ENCODE measurements around the gene DKK3. TPM values are rescaled to one million over a fixed set of nuclear protein-coding genes. Genes with fewer than 3 reads are reported as not detected.

Gene DKK3
- total RNA-seq, 1 experiment from 2014 or later = 14.6 TPM

DNA sequence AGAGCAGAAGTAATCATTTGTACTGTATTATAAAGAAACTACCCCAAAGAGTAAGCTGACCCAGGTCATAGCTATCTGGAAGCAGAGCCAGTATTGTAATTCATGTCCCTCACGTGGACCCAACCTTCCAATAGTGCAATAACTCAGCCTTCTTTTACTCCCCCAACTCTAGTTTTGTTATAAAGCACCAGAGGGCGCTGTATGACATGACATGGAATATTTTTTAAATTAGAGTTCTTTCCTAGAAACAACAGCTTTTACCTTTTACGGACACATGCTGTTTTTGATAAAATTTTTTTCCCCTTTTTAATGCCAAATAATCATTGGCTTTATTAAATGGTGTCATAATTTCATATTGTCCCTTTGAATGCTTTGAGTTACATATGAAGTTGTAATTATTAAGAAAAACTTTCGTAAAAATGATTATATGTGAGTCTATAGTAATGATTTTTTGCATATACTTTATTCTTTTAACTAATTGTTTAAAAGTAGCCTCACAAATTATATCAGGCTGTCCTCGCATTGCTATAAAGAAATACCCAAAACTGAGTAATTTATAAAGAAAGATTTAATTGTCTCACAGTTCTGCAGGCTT is 76.9 kb downstream of the DKK3 start:
- Mint-ChIP-seq H3K4me3 (ENCODE audit: low read depth, unreplicated experiment) (no peak overlapping the region), H3K4me1 (ENCODE audit: low read depth, unreplicated experiment) (peaks cover 5% of the 10 kb centered on the region), H3K27me3 (ENCODE audit: unreplicated experiment) (no peaks in the 10 kb centered on the region), H3K9me3 (ENCODE audit: low read depth, unreplicated experiment) (no peaks in the 10 kb centered on the region), H3K36me3 (ENCODE audit: insufficient read depth, unreplicated experiment) (peaks cover 5% of the 10 kb centered on the region), H3K27ac (ENCODE audit: unreplicated experiment) (no peak overlapping the region)
- no TSS peak for BruUV-seq (replicated peaks)
- CTCF ChIA-PET = interaction anchor here (0.5 to 2.2 kb wide), 4 partner anchors 13 to 357 kb away, joined by 3 to 12 read pairs (median 4); no protein-coding TSS in a partner anchor
- DNase-seq = peak; percentile 20
- TF ChIP-seq, protein P1, sequence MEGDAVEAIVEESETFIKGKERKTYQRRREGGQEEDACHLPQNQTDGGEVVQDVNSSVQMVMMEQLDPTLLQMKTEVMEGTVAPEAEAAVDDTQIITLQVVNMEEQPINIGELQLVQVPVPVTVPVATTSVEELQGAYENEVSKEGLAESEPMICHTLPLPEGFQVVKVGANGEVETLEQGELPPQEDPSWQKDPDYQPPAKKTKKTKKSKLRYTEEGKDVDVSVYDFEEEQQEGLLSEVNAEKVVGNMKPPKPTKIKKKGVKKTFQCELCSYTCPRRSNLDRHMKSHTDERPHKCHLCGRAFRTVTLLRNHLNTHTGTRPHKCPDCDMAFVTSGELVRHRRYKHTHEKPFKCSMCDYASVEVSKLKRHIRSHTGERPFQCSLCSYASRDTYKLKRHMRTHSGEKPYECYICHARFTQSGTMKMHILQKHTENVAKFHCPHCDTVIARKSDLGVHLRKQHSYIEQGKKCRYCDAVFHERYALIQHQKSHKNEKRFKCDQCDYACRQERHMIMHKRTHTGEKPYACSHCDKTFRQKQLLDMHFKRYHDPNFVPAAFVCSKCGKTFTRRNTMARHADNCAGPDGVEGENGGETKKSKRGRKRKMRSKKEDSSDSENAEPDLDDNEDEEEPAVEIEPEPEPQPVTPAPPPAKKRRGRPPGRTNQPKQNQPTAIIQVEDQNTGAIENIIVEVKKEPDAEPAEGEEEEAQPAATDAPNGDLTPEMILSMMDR (IDR thresholded peaks at IDR 0.05; ENCODE audit: unreplicated experiment) = peak; percentile 52
- intact Hi-C loops (cut with micrococcal nuclease; ENCODE audit: unreplicated experiment) = loop anchor here (1.0 to 5.0 kb wide), 2 partner anchors 113 to 351 kb away; no protein-coding TSS in a partner anchor

DNA sequence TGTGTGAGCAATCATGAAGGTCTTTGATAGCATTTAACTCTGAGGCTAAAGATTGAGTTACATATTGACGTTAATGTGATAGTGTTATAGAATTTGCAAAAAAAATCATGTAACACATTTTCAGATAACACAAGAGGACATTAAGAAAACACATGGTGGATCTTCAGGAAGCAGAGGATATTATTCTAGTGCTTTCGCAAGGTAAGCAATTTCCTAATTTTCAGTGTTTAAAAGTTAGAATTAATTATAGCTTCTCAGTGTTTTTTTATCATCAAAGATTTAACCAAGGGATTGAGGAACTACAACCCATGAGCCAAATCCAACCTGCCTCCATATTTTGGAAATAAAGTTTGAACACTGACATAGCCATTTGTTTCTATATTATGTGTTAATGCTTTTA is 78.5 kb downstream of the DKK3 start:
- Mint-ChIP-seq H3K36me3 (ENCODE audit: insufficient read depth, unreplicated experiment) (no peaks in the 10 kb centered on the region), H3K4me3 (ENCODE audit: low read depth, unreplicated experiment) (no peak overlapping the region), H3K27me3 (ENCODE audit: unreplicated experiment) (no peaks in the 10 kb centered on the region), H3K4me1 (ENCODE audit: low read depth, unreplicated experiment) (peaks cover 9% of the 10 kb centered on the region), H3K27ac (ENCODE audit: unreplicated experiment) (no peak overlapping the region), H3K9me3 (ENCODE audit: low read depth, unreplicated experiment) (no peaks in the 10 kb centered on the region)
- CTCF ChIA-PET = no interaction called here
- no peak for DNase-seq
- no TSS peak for BruUV-seq (replicated peaks)
- TF ChIP-seq, protein P1 (IDR thresholded peaks at IDR 0.05; ENCODE audit: unreplicated experiment) = no peak
- intact Hi-C loops (cut with micrococcal nuclease; ENCODE audit: unreplicated experiment) = loop anchor here (5.0 kb wide), 1 partner anchor 352 kb away; no protein-coding TSS in a partner anchor

DNA sequence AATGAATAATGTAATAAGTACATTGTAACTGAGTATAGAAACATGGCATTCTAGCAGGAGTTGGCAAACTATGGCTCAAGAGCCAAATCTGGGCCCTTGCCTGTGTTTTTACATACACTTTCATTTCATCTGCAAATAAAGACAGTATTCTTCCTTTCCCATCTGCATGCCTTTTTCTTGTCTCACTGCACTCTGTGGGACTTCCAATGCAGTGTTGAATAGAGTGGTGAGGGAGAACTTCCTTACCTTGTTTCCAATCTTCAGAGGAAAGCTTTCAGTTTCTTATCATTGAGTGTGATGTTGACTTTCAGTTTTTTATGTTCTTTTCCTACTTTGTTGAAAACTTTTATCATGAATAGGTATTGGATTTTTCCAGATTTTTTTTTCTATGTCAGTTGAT is 84.6 kb downstream of the DKK3 start:
- DNase-seq = no peak
- no peak overlapping the region for H3K27ac Mint-ChIP-seq (ENCODE audit: unreplicated experiment)
- TF ChIP-seq, protein P1 (IDR thresholded peaks at IDR 0.05; ENCODE audit: unreplicated experiment) = no peak
- H3K36me3 Mint-ChIP-seq (ENCODE audit: insufficient read depth, unreplicated experiment) = no peaks in the 10 kb centered on the region
- BruUV-seq (replicated peaks) = no TSS peak
- H3K27me3 Mint-ChIP-seq (ENCODE audit: unreplicated experiment) = no peaks in the 10 kb centered on the region
- H3K4me1 Mint-ChIP-seq (ENCODE audit: low read depth, unreplicated experiment) = peaks cover 9% of the 10 kb centered on the region
- intact Hi-C loops (cut with micrococcal nuclease; ENCODE audit: unreplicated experiment) = no loop called here
- H3K4me3 Mint-ChIP-seq (ENCODE audit: low read depth, unreplicated experiment) = no peak overlapping the region
- CTCF ChIA-PET = interaction anchor here (0.5 kb wide), 1 partner anchor 1826 kb away, joined by 4 read pairs; no protein-coding TSS in a partner anchor
- H3K9me3 Mint-ChIP-seq (ENCODE audit: low read depth, unreplicated experiment) = no peaks in the 10 kb centered on the region

DNA sequence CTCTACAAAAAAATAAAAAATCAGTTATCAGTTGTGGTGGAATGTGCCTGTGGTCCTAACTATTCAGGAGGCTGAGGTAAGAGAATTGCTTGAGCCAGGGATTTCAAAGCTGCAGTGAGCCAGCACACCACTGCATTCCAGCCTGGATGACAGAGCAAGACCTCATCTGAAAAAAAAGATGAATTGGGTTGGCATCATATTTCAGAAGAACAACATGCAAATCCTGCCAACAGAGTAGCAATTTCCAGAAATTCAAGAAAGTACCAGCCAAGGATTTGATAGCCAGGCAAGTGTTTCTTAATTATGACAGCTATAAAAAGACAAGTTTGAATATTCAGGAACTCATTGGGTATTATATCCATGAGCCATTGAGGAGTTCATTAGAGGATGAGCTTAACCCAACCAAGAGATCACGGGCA is 91.4 kb downstream of the DKK3 start:
- Mint-ChIP-seq H3K27me3 (ENCODE audit: unreplicated experiment) (no peaks in the 10 kb centered on the region), H3K4me3 (ENCODE audit: low read depth, unreplicated experiment) (no peak overlapping the region), H3K36me3 (ENCODE audit: insufficient read depth, unreplicated experiment) (peaks cover 10% of the 10 kb centered on the region), H3K9me3 (ENCODE audit: low read depth, unreplicated experiment) (no peaks in the 10 kb centered on the region), H3K27ac (ENCODE audit: unreplicated experiment) (peak overlapping the region; percentile 34), H3K4me1 (ENCODE audit: low read depth, unreplicated experiment) (peaks cover 12% of the 10 kb centered on the region)
- no TSS peak for BruUV-seq (replicated peaks)
- DNase-seq = no peak
- intact Hi-C loops (cut with micrococcal nuclease; ENCODE audit: unreplicated experiment) = no loop called here
- CTCF ChIA-PET = no interaction called here
- TF ChIP-seq, protein P1 (IDR thresholded peaks at IDR 0.05; ENCODE audit: unreplicated experiment) = no peak

Measured in Calu3 (cell line).